Osteoblast (primary cell): ENCODE measurements around the gene COX10. TPM values are rescaled to one million over a fixed set of nuclear protein-coding genes. Genes with fewer than 3 reads are reported as not detected.
A peak's percentile ranks its signal among the peaks of the same experiment; 100 is the strongest.

ENCODE experiments used
- DNase-seq: peaks from one replicate; pipeline ENCODE4 v3.0.0; 2011; ENCODE audit warnings: low spot score, mixed read lengths; ENCODE audit not compliant: insufficient read length; ENCODE audit errors: missing footprints
- H2AFZ ChIP-seq: 2 replicates; pipeline ENCODE4 v1.6.0; 2011; ENCODE audit warnings: mild to moderate bottlenecking, low read length
- H3K27ac ChIP-seq: 2 replicates; pipeline ENCODE4 v1.5.1; 2011; ENCODE audit warnings: mild to moderate bottlenecking, low read depth, low read length, moderate library complexity
- H3K27me3 ChIP-seq: 2 replicates; pipeline ENCODE4 v1.6.0; 2012; ENCODE audit warnings: mild to moderate bottlenecking, control low read depth, inconsistent platforms, low read length, moderate library complexity; ENCODE audit not compliant: insufficient read depth
- H3K36me3 ChIP-seq: 2 replicates; pipeline ENCODE4 v1.5.1; 2011; ENCODE audit warnings: mild to moderate bottlenecking, low read length, control low read depth, moderate library complexity; ENCODE audit not compliant: insufficient read depth
- H3K4me1 ChIP-seq: 2 replicates; pipeline ENCODE4 v1.5.1; 2011; ENCODE audit warnings: mild to moderate bottlenecking, low read length, control low read depth, moderate library complexity; ENCODE audit not compliant: insufficient read depth
- H3K4me2 ChIP-seq: 2 replicates; pipeline ENCODE4 v1.6.0; 2011; ENCODE audit warnings: mild to moderate bottlenecking, low read length; ENCODE audit not compliant: insufficient read depth
- H3K4me3 ChIP-seq: fragments of 200-600 bp; sonication (generic); 3 replicates; pipeline ENCODE4 v1.5.1; 2012; ENCODE audit warnings: mild to moderate bottlenecking, low read length, inconsistent platforms; ENCODE audit not compliant: insufficient read depth
- H3K79me2 ChIP-seq: 2 replicates; pipeline ENCODE4 v1.6.0; 2012; ENCODE audit warnings: mild to moderate bottlenecking, low read length, control low read depth, inconsistent platforms; ENCODE audit not compliant: insufficient read depth
- H3K9me3 ChIP-seq: 2 replicates; pipeline ENCODE4 v1.5.1; 2011; ENCODE audit warnings: low read depth, low read length, control low read depth
- H4K20me1 ChIP-seq: 2 replicates; pipeline ENCODE4 v1.6.0; 2012; ENCODE audit warnings: mild to moderate bottlenecking, low read length, control low read depth; ENCODE audit not compliant: insufficient read depth
- CTCF ChIP-seq: IDR thresholded peaks from 2 replicates; pipeline ENCODE4 v1.5.1; 2011; ENCODE audit warnings: mild to moderate bottlenecking, low read depth, low read length, moderate library complexity; ENCODE audit errors: extremely low read depth
- total RNA-seq: library from RNA; depleted of rRNA; stranded (reverse); fragments of >200 nt; gene quantifications from 2 replicates; pipeline ENCODE4 v1.2.3, GENCODE V29; 2012

Gene COX10
- total RNA-seq, 1 donor, result 14.8 TPM

DNA sequence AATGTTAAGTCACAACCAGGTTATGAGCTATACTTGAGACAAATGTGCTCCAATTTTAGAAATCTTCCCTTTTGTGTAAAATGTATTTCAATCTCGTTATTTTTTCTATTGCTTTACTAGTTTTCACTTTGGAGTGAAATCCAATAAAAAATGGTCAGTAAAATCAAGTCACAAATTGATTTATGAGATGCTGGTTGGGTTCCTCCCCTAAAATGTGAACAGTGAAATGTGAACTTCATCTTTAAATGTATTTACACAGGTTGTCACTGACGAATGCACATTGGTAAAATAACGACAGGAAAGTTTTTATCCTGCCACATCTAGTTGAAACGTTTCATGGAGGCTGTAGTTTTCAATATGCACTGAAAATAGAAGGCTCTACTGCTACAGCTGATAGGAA lies 55.5 kb downstream of the COX10 start:
- peak; percentile 9 for DNase-seq
- no peak for TF ChIP-seq CTCF
- Histone ChIP-seq H4K20me1 (peaks cover 3% of the 10 kb centered on the region), H3K79me2 (peaks cover 13% of the 10 kb centered on the region), H3K9me3 (no peaks in the 10 kb centered on the region), H3K36me3 (no peaks in the 10 kb centered on the region), H3K4me1 (no peaks in the 10 kb centered on the region), H2AFZ (no peak overlapping the region), H3K4me3 (no peak overlapping the region), H3K27ac (no peak overlapping the region), H3K4me2 (peak overlapping the region; percentile 75), H3K27me3 (no peaks in the 10 kb centered on the region)

- H3K9me3 ChIP-seq, result no peaks in the 10 kb centered on the region
- no peak for DNase-seq
- H3K27ac ChIP-seq, result no peak overlapping the region
- H3K36me3 ChIP-seq, result no peaks in the 10 kb centered on the region
- H3K79me2 ChIP-seq, result peaks cover 13% of the 10 kb centered on the region
- H4K20me1 ChIP-seq, result peaks cover 3% of the 10 kb centered on the region
- H3K4me3 ChIP-seq, result peak overlapping the region; percentile 58
- no peak overlapping the region for H2AFZ ChIP-seq
- no peaks in the 10 kb centered on the region for H3K4me1 ChIP-seq
- H3K27me3 ChIP-seq, result no peaks in the 10 kb centered on the region
- TF ChIP-seq CTCF, result no peak
- H3K4me2 ChIP-seq, result peak overlapping the region; percentile 75
These were observed 56.3 kb downstream of the COX10 start for GRCh38 chr17:14125518-14126137.

DNA sequence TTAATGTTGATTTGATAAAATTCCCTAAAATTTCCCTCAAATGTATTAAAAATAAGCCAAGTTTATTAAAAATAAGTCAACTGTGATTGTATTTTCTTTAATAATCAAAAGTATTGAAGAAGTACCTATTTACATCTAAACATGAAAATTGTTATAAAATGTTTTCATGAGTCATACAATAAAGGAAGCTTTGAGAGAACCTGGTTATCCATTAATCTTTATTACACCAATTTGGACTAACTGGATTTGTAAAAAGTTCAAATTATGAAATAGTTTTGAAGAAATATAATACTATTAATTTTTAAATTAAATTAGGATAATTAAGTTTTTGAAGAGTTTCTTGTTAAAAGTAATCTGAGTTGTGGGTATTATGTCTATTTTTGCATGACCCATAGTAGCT lies 63.8 kb downstream of the COX10 start:
- Histone ChIP-seq H3K36me3 (no peaks in the 10 kb centered on the region), H3K27ac (no peak overlapping the region), H3K4me1 (no peaks in the 10 kb centered on the region), H4K20me1 (no peaks in the 10 kb centered on the region), H2AFZ (no peak overlapping the region), H3K9me3 (no peaks in the 10 kb centered on the region), H3K79me2 (no peaks in the 10 kb centered on the region), H3K27me3 (no peaks in the 10 kb centered on the region), H3K4me2 (no peak overlapping the region), H3K4me3 (no peak overlapping the region)
- TF ChIP-seq CTCF, result no peak
- DNase-seq, result no peak

DNA sequence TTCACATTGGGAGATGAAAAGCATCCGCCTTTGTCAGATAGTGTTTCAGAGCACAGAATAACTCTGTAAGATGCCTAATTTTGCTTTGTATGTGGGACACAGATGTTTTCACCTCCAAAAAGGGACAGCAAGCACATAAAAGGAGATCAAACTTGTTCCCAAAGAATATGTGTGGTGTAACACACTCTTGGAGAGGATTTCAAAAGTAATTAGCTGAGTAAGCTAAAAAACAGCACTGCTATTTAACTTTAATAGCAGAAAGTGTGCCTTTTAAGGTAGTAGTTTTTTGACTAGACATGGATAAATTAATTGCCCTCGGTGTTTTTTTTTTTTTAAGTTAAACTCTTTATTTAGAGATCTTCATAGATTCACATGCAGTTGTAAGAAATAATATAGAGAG lies 65.2 kb downstream of the COX10 start:
- no peak for TF ChIP-seq CTCF
- no peaks in the 10 kb centered on the region for H3K27me3 ChIP-seq
- H3K4me3 ChIP-seq, result no peak overlapping the region
- no peaks in the 10 kb centered on the region for H3K4me1 ChIP-seq
- no peak overlapping the region for H3K4me2 ChIP-seq
- H2AFZ ChIP-seq, result no peak overlapping the region
- no peaks in the 10 kb centered on the region for H4K20me1 ChIP-seq
- H3K36me3 ChIP-seq, result no peaks in the 10 kb centered on the region
- DNase-seq, result no peak
- H3K79me2 ChIP-seq, result no peaks in the 10 kb centered on the region
- no peaks in the 10 kb centered on the region for H3K9me3 ChIP-seq
- H3K27ac ChIP-seq, result no peak overlapping the region
